ENCODE results near the gene CDK4.

GRCh38 chr12:57724936-57725740 lies 27.0 kb downstream of the CDK4 start:
- TF ChIP-seq CTCF (IDR thresholded peaks at IDR 0.05; ENCODE audit: low read length), result no peak
- TF ChIP-seq EZH2 (optimal IDR thresholded peaks at IDR 0.05; ENCODE audit: low read depth, low read length), result no peak
- TF ChIP-seq EZH2phosphoT487 (IDR thresholded peaks at IDR 0.05; ENCODE audit: low read length), result no peak
